GM18517 (cell line): Measurements from ENCODE around the gene BAG3.

Experiments
- ATAC-seq: cut with Tn5 transposase; IDR thresholded peaks from one replicate; pipeline ENCODE4 v1.9.1; 2021; ENCODE audit warnings: mild to moderate bottlenecking, moderate library complexity; ENCODE audit not compliant: unreplicated experiment

Gene BAG3

GRCh38 chr10:119665901-119666708, 14.9 kb downstream of the BAG3 start:
- ATAC-seq = no peak

GRCh38 chr10:119666709-119667004, 15.5 kb downstream of the BAG3 start:
- no peak for ATAC-seq

GRCh38 chr10:119667562-119668328, 16.6 kb downstream of the BAG3 start:
- ATAC-seq = no peak

- ATAC-seq = no peak
These were observed 17.3 kb downstream of the BAG3 start for GRCh38 chr10:119668461-119668860.

GRCh38 chr10:119669331-119669730, 18.2 kb downstream of the BAG3 start:
- ATAC-seq = no peak

GRCh38 chr10:119669975-119670640, 18.9 kb downstream of the BAG3 start:
- no peak for ATAC-seq

GRCh38 chr10:119670717-119671116, 19.5 kb downstream of the BAG3 start:
- no peak for ATAC-seq

GRCh38 chr10:119671381-119671780, 20.2 kb downstream of the BAG3 start:
- no peak for ATAC-seq

- no peak for ATAC-seq
These were observed 21.1 kb downstream of the BAG3 start for GRCh38 chr10:119672291-119672690.

GRCh38 chr10:119673271-119673670, 22.1 kb downstream of the BAG3 start:
- no peak for ATAC-seq

- ATAC-seq = no peak
These were observed 24.4 kb downstream of the BAG3 start for GRCh38 chr10:119675483-119676170.

- no peak for ATAC-seq
These were observed 25.9 kb downstream of the BAG3 start for GRCh38 chr10:119677126-119677525.

- no peak for ATAC-seq
These were observed 26.9 kb downstream of the BAG3 start for GRCh38 chr10:119677904-119678755.

GRCh38 chr10:119679480-119679829, 28.3 kb downstream of the BAG3 start:
- ATAC-seq = no peak

GRCh38 chr10:119680050-119680449, 28.9 kb downstream of the BAG3 start:
- no peak for ATAC-seq

- no peak for ATAC-seq
These were observed 29.5 kb downstream of the BAG3 start for GRCh38 chr10:119680650-119681081.

- peak; percentile 77 for ATAC-seq
These were observed 35.4 kb downstream of the BAG3 start for GRCh38 chr10:119686465-119687191.

GRCh38 chr10:119687192-119688032, 36.2 kb downstream of the BAG3 start:
- no peak for ATAC-seq

- ATAC-seq = no peak
These were observed 36.9 kb downstream of the BAG3 start for GRCh38 chr10:119688033-119688508.
